ENCODE measurements around the gene HOXA3.

DNA sequence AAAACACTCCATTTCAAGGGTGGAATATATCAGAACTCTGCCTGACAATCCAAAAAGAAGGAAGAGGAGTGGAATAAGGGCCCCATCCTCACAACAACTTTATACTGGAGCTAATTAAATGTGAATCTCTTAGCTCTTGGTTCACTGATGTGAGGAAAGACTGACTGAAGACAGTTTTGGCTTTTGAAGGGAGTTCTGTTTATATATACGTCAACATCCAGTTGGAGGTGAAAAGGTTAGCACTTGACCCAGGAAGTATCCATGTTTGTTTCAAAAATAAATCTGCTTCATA is 59.6 kb downstream of the HOXA3 start:
- TF ChIP-seq, protein P1, sequence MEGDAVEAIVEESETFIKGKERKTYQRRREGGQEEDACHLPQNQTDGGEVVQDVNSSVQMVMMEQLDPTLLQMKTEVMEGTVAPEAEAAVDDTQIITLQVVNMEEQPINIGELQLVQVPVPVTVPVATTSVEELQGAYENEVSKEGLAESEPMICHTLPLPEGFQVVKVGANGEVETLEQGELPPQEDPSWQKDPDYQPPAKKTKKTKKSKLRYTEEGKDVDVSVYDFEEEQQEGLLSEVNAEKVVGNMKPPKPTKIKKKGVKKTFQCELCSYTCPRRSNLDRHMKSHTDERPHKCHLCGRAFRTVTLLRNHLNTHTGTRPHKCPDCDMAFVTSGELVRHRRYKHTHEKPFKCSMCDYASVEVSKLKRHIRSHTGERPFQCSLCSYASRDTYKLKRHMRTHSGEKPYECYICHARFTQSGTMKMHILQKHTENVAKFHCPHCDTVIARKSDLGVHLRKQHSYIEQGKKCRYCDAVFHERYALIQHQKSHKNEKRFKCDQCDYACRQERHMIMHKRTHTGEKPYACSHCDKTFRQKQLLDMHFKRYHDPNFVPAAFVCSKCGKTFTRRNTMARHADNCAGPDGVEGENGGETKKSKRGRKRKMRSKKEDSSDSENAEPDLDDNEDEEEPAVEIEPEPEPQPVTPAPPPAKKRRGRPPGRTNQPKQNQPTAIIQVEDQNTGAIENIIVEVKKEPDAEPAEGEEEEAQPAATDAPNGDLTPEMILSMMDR (IDR thresholded peaks at IDR 0.05 in 2 of 3, conservative IDR thresholded peaks at IDR 0.05 in 1 of 3; ENCODE audit: borderline replicate concordance in 1 of 3, insufficient read depth in 1 of 3, low read depth in 2 of 3, low read length in 2 of 3): no peak
- TF ChIP-seq CEBPB (IDR thresholded peaks at IDR 0.05; ENCODE audit: low read depth) (no peak), ELF1 (IDR thresholded peaks at IDR 0.05; ENCODE audit: borderline replicate concordance, low read depth) (no peak), POLR2A (IDR thresholded peaks at IDR 0.05; ENCODE audit: borderline replicate concordance, extremely low read depth, insufficient read depth, insufficient read length) (no peak), SP1 (IDR thresholded peaks at IDR 0.05; ENCODE audit: low read depth) (no peak)
- TF ChIP-seq, protein P2, sequence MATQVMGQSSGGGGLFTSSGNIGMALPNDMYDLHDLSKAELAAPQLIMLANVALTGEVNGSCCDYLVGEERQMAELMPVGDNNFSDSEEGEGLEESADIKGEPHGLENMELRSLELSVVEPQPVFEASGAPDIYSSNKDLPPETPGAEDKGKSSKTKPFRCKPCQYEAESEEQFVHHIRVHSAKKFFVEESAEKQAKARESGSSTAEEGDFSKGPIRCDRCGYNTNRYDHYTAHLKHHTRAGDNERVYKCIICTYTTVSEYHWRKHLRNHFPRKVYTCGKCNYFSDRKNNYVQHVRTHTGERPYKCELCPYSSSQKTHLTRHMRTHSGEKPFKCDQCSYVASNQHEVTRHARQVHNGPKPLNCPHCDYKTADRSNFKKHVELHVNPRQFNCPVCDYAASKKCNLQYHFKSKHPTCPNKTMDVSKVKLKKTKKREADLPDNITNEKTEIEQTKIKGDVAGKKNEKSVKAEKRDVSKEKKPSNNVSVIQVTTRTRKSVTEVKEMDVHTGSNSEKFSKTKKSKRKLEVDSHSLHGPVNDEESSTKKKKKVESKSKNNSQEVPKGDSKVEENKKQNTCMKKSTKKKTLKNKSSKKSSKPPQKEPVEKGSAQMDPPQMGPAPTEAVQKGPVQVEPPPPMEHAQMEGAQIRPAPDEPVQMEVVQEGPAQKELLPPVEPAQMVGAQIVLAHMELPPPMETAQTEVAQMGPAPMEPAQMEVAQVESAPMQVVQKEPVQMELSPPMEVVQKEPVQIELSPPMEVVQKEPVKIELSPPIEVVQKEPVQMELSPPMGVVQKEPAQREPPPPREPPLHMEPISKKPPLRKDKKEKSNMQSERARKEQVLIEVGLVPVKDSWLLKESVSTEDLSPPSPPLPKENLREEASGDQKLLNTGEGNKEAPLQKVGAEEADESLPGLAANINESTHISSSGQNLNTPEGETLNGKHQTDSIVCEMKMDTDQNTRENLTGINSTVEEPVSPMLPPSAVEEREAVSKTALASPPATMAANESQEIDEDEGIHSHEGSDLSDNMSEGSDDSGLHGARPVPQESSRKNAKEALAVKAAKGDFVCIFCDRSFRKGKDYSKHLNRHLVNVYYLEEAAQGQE (IDR thresholded peaks at IDR 0.05; ENCODE audit: low read depth): no peak

Data from HCT116 (cell line).